Raji (cell line): ENCODE data around the gene RIPOR1.

Experiments
- POLR2A ChIP-seq: IDR thresholded peaks from 2 replicates; pipeline ENCODE4 v1.6.1; 2011; ENCODE audit warnings: low read depth, low read length, control low read depth; ENCODE audit not compliant: insufficient read depth

Gene RIPOR1, protein sequence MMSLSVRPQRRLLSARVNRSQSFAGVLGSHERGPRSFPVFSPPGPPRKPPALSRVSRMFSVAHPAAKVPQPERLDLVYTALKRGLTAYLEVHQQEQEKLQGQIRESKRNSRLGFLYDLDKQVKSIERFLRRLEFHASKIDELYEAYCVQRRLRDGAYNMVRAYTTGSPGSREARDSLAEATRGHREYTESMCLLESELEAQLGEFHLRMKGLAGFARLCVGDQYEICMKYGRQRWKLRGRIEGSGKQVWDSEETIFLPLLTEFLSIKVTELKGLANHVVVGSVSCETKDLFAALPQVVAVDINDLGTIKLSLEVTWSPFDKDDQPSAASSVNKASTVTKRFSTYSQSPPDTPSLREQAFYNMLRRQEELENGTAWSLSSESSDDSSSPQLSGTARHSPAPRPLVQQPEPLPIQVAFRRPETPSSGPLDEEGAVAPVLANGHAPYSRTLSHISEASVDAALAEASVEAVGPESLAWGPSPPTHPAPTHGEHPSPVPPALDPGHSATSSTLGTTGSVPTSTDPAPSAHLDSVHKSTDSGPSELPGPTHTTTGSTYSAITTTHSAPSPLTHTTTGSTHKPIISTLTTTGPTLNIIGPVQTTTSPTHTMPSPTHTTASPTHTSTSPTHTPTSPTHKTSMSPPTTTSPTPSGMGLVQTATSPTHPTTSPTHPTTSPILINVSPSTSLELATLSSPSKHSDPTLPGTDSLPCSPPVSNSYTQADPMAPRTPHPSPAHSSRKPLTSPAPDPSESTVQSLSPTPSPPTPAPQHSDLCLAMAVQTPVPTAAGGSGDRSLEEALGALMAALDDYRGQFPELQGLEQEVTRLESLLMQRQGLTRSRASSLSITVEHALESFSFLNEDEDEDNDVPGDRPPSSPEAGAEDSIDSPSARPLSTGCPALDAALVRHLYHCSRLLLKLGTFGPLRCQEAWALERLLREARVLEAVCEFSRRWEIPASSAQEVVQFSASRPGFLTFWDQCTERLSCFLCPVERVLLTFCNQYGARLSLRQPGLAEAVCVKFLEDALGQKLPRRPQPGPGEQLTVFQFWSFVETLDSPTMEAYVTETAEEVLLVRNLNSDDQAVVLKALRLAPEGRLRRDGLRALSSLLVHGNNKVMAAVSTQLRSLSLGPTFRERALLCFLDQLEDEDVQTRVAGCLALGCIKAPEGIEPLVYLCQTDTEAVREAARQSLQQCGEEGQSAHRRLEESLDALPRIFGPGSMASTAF

DNA sequence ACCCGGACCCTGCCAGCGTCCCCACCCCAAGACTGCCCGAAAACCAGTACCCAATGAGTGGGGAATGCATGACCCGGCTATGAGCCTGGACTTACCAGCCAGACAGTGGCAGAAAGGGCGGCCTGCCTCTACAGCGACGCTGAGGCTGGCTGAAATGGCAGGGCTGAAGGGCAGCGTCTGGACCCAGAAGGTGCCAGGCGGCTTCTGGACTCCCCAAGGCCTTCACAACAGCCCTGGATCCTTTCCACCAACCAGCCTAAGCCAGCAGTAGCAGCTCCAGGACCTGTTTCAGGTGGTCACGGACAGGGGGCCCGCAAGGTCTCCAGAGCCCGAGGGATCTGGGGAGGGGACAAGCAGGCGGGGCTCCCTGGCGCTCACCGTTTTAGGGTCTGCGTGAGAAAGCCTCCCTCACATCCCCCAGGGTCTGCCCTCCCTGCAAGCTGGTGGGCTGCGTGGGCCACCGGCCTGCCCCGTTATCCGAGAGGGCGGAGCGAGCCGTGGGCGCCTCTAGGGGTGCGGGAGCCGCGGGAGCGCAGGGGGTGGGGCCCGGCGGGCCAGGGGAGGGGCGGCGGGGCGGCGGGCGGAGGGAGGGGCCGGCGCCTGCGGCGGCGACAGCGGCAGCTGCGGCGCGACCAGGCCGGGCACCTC lies at the start of gene RIPOR1:
RIPOR1 (plus strand) TSS at position 608 of the 648 bp plus-strand sequence. CDS start 9,618 bp downstream, outside the sequence.
- TF ChIP-seq POLR2A: no peak

DNA sequence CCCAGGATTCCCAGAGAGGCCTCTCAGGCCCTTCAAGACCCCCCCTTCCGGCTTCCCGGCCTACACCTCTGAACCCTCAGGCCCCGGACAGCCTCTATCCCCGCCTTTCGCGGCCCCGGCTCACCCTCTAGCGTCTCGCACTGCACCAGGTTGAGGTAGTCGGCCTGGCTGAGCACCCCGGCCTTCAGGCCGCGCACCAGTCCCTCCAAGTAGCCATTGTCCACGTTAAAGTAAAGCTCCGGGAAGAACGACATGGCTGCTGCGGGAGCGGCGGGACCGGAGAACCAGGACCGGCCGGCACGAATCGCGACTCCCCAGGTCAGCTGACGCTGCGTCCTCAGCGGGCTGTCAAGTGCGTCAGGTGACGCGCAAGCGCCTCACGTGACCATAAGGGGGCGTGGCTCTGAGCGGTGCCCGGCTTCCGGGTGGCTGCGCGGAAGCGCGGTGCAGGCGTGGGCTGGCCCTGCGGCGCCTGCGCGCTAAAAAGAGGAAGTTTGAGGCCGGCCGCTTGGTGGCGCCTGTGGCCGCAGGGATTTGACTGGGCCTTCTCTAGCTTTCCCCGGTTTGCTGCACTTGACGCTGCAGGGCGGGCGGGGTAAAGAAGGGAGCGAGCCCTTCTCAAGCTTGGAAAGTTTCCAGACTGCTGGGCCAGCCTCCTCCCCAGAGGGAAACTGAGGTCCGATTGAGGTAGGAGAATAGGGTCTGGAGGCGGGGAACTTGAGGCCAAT lies 47.6 kb upstream of the RIPOR1 start, which contains the start of gene ATP6V0D1:
ATP6V0D1 (minus strand) TSS at position 325 of the 728 bp plus-strand sequence; CDS start at position 254, 71 bp downstream.
- TF ChIP-seq POLR2A: peak; percentile 64

DNA sequence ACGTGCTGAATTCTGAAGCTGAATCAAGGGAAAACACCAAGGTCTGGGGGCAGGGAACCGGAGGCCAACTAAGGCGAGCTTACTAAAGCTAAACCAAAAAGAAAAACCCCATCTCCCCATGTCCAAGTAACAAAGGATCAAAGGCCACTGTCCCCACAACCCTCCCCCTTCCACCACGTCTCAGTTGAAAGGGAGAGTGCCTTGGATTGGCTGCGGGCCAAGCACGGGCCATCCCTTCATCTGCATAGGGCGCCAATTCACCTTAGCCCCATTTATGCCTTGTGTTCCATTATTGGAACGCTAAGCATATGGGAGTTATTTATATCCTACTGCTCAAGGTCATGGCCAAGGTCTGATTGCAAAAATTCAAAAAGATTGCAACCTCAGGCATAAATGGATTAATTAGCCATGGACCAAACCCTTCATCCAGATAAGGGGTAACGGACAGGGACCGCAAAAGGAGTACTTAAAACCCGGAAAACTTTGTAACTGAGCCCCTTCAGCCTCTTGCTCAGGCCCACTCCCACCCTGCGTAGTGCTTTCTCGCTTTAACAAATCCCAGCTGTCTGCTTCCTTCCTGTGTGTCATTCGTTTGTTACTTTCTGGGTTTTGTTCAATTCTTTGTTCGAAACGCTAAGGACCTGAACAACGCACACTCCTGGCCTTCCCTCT lies 46.9 kb upstream of the RIPOR1 start:
- no peak for TF ChIP-seq POLR2A

DNA sequence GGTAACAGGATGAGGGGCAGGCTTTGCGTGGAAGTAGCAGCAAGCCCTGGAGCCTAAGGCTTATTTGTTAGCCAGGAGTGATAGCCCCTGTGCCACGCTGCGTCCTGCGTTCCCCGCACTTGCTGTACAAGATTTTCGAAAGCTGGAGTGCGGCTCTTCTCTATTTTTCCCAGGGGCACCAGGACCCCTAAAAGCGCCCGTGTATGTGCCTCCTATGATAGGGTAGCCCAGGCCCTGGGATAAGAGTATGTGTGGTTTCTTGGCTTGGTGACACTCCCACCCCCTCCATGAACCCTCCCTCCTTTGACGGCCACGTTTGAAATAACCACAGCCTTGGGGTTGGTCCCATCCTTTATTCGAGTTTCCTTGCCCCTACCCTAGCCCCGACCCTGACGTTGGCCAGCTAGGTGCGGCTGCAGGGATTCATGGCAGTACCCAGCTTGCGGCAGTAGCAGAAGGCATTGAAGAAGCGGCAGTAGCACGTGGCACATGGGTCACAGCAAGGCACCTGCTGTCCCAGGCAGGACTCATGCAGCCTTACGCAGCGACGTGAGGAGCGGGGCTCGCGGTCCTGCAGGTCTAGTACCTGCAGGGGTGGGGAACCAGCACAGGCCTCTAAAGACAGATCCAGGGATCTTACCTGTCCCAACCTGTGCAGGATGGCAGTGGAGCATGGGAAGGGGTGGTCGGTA lies 46.2 kb upstream of the RIPOR1 start:
- no peak for TF ChIP-seq POLR2A

DNA sequence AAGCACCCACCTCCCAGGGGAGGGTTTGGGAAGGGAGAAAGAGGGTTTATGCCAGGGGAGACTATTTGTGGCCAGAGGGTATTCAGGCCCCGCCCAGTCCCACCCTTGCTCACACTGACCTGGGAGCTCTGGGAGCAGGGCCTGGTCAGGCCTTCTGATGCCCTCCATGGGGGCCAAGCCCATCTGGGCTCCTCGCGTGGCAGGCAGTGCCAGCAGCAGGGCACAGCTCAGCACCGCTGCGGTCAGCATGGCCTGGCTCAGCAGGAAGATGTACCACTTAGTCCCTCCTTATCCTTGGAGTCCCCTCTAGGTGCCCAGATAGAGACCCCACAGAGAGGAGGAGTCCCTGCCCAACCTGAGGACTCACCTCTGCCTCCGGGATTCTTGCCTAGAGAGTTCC lies 45.5 kb upstream of the RIPOR1 start, which contains the start of gene AGRP:
AGRP (minus strand) TSS at position 398 of the 400 bp plus-strand sequence; CDS start at position 249, 149 bp downstream.
- TF ChIP-seq POLR2A: no peak

DNA sequence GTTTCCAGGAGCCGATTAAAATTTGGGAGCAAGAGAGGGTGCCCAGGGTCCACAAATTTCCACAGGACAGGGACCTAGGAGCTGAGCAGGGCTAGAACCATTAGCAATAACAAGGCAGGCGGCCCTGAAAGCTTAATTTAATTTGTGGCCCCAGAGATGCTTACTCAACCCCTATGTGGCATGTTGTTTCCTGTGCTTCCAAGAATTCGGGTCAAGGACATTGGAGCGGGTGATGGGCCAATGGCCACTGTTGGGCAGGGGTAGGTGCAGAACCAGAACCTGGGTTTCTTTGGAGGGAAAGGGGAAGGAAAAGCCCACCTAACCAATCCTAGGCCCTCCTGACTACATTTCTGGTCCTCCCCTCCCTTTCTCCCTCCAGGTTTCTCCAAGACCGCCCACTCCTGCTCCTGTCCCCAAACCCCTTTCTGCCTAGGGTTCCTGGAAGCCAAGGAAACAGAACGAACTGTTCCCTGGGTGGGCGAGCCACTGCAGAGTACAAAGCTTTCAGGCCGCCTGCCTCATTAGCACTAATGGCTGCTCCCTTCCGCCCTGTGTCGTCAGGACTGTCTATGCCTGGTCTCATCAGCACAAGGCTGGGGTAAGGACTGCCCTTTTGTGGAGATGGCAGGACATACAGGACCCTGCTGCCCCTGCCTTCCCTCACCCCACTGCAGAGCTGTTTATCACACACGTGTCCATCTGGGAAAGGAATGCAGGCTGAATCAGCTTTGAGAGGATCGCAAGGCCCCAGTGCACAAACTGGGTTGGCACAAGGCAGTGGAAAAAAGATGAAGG lies 44.7 kb upstream of the RIPOR1 start:
- TF ChIP-seq POLR2A: no peak

DNA sequence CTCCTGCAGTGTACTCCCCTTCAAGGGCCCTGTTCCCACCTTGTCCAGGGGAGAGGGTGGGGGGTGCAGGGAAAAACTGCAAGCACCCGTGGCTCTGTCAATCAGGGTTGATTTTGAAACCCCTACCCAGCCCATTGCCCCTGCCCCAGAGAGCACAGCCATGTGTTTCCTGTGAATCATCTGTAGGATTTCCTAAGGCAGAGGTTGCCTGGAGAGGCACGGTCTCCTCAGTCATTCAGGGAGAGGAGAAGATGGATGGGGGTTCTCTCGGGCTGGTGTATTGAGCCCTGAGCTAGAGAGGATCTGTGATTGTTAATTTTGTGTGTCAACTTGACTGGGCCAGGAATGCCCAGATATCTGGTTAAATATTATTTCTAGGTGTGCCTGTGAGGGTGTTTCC lies 41.8 kb upstream of the RIPOR1 start:
- no peak for TF ChIP-seq POLR2A

DNA sequence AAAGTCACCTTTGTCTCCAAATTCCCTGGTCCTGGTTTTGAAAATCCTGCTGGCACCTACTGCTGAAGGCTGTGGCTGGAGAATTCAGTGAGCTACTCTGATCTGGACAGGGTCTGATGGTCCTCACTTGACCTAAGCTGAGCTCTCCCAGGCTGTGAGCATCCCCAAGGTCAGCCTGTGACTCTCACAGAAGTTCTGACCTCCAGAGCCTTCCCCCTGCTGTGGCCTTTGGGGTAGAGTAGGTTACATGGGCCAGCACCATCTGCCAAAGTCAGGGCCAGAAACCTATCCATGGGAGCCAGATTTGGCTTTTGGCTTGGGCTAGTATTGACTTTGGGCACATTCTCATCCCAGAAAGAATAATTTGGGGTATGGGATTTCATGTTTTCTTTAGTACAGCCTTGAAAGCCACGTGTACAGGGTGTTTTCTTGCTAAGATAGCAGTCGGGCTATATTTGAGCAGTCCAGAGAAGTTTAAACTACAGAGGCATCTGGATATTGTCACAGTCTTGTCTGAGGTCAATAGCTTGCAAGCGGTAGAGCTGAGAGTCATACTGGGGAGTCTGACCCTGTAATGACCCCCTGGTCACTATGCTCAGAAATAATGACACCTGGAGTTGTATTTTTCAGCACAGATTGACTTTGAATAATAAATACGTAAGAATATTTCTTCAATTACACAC lies 39.1 kb upstream of the RIPOR1 start:
- no peak for TF ChIP-seq POLR2A

DNA sequence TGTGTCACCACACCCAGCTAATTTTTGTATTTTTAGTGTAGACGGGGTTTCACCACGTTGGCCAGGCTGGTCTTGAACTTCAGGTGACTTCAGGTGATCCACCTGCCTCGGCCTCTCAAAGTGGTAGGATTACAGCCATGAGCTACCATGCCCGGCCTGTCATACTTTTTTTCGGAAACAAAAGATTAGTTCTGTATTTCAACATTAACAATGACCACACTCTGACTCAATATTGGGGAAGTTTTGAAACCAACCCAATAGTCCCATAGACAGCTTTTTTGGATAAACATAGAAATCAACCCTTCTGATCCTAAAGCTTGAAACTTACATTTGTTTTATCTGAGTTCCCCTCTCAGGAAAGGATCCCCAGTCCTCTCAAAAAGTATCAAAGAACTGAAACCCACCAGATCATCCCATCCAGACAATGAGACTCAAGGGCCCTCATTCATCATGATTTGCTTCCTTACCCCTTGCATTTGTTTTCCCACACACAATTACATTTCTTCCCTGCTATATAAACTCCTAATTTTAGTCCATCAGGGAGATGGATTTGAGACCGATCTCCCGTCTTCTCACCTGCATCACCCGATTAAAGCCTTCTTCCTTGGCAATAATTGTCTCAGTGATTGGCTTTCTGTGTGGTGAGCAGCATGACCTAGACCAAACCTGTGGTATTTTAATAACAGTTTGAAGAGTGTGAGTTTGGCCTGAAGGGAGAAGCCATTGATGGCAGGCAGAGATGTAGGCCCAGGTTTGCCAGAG lies 38.1 kb upstream of the RIPOR1 start:
- TF ChIP-seq POLR2A: no peak

DNA sequence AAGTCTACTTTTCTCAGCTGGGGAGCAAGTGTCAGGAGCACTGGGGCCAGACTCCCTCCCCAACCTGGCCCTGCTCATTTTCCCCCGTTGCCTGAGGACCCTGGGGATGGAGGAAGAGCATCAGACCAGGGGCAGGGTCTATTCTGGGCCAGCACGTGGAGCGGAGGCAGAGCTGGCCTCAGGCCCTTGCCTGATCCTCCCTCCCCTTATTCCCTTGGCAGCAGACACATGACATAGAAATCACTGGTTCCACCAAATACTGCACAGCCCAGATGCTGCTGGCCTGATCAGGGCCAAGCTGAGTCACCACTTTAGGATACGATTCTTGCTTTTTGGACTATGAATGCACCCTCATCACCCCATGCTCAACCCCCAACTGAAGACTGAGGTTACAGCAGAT lies 29.5 kb upstream of the RIPOR1 start:
- no peak for TF ChIP-seq POLR2A
